RKO (cell line): ENCODE data around the gene ATG2B.

Experiments used
- DNase-seq: peaks from one replicate; pipeline ENCODE4 v3.0.0-alpha.2; 2016; ENCODE audit warnings: low spot score

ATG2B gene

DNA sequence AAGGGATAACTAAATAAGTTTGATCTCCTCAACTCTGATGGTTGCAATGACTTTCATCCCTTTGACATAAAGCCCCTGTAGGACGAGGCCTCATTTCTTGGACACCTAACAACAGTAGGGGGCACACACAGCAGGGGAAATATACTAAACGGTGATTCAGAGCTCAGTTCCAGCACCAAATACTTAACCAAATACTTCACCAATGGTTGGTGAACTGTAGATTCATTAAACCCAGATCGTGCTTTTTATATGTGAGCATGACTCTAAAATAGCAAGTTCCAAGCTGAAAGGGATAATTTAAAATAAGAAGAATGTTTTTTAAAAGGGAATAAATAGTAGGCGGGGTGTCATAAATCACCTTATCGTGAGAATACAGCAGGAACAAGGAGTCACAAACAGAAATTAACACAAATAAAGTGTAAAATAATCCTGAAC, 53.2 kb downstream of the ATG2B start:
- no peak for DNase-seq

DNA sequence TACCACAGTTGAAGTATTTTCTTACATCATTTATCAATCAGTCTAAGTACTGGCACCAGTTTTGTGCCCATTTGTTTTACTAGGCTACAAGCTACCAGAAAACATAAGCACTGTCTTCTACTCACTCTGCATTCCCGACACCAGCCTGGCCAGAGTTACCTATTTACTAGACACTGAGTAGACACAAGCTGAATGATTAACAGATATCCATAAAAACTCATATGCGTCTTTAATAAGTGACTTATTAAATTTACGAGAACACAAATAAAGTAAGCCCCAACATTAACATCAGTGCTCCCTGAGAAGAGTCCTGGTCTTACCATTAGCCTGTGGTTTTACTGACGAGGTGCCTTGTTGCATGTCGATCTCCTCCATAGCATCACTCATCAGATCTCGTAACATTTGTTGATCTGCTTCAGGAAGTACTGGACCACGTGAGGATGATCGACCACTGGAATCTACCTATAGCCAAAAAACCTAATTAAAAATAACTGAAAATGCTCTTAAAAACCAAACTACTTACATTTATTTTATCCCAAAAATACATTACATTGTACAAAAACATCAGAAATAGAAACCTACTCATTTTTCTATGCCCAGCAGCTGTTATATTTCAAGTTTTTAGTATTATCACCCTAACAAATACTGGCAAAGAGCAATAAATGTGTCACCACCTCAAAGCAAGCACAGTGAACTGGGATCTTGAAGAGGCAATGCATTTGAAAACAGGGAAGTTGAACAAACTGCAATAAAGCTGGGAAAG, 53.8 kb downstream of the ATG2B start:
- no peak for DNase-seq

DNA sequence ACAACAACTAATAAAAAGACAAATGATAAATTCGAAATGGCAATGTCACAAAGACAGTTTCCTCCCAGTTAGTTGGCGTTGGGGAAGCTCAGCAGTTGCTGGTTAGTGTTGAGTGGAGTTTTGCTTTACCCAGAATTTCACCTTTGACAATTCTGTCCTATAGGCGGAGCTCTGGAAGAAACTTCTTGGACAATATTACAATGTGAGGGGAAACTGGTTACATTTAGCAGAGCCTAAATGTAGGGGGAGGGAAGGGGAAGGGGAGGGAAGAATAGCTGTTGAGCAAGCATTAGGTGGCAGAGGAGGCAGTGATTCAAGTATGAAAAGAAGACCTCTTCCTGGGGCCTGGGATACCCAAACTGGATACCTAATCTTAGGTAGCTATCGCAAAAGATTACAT, 55.7 kb downstream of the ATG2B start:
- DNase-seq: no peak

DNA sequence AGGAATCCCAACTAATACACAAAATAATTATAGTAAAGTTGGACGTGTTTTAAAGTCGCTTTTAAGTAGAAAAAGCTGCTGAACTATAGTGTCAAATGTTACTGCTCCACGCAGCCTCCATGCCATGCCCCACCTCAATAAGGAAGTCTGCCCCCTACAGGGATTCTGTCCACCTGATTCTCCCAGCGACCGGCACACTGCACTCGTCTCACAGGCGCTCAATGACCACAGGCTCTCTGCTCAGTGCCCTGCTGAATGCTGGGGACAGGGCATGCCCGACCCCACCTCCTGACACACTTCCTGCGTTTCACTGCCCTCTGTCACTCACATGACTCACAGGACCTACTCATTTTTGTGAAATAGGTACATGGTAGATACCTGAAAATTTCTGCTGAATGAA, 58.2 kb downstream of the ATG2B start:
- no peak for DNase-seq

DNA sequence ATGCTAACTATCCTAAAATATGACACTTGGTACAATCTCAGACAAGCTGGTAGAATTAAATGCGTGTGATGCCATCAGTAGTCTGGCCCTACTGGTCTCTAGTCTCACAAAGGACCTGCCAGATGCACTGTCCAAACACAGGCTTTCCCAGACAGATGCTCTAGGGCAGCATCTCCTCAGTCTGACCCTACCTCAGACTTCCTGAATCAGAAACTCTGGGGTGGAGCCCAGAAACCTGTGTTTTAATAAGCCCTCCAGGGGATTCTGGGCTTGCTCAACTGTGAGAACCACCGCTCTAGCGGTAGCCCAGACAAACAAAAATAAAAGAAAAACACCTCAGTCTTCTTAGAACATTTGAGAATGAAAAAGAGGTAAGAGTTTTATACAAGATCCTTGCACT, 59.2 kb downstream of the ATG2B start:
- DNase-seq: no peak

DNA sequence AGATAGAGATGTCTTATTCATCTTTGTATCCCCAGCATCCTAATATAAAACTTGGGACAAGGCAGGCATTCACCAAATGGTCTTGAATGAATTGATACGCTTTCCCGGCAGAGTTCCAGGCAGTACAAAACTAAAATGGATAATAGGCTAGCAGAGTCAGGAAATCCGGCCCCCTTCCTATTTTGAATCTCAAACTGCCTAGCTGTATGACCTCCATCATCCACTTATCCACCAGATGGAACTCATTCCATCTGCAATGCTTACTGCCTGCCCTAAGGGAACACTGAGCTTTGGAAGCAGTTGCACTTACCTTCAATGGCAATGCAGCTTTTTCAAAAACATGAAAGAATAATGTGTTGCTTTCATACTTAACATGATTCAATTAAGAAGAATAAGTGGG, 63.7 kb downstream of the ATG2B start:
- no peak for DNase-seq

DNA sequence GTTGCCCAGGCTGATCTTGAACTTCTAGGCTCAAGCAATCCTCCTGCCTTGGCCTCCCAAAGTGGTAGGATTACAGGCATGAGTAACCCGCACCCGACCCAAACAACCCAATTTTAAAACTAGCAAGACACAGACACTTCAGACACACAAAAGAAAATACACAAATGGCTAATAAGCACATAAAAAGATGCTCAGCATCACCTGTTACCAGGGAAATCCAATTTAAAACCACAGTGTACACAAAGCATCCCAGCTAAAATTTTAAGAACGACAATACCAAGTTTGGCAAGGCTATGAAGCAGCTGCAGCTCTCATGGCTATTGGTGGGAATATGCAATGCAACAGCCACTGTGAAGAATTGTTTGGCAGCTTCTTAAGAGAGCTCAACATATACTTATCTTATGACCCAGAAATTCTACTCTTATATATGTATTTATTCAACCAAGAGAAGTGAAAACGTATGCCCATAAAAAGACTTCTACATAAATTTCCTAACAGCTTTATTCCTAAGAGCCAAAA, 65.1 kb downstream of the ATG2B start:
- no peak for DNase-seq

DNA sequence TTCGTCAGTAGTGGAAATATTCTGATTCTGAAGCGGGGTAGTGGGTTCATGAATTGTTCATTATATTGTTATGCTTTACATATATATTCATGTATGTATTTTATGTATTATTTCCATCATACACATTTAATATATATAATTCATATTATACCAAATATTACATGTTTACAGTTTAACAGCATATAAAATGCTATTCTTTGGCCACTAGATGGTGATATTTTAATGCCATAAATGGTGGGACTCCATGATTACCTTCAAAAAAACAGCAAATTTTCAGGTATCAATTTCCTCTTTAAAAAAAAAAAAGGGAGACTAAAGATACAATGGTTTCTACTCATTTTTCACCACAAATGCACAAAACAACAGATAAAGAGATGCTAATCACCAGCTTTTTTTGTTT, 66.1 kb downstream of the ATG2B start:
- DNase-seq: peak; percentile 54

DNA sequence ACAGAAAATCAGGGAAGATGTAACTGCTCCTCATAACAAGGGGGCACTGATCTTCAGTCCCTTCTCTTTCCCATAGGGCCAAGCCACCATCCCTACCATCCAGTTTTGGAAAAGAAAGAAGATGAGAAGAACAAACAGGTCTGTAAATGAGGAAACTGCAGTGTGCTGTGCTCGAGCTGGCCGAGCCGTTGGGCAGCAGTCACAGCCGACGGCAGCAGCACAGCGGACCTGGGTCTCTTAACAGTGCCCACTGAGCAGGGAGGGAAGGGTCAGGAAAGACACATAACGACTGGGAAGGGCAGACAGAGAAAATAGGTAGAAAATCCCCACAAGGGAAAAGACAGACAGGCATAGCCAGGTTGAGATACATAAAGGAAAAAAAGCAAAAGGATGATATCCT, 68.9 kb downstream of the ATG2B start:
- no peak for DNase-seq

DNA sequence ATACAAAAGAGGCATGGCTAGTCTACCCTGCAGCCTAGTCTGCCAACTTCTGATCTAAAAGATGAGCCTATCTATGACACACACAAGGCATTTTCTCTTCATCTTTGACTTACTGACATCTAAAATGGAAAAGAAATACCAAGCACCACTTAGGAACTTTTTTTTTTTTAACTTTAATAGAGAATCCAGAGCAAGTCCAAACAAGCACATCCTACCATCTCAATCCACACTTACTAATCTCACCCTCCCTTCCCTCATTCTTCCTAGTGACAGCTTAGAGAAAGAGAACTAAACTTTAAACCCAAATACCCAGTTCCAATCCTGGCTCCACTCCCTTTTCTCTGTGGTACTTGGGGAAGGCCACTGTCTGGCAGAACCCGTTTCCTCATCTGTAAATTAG, 75.3 kb downstream of the ATG2B start:
- no peak for DNase-seq

DNA sequence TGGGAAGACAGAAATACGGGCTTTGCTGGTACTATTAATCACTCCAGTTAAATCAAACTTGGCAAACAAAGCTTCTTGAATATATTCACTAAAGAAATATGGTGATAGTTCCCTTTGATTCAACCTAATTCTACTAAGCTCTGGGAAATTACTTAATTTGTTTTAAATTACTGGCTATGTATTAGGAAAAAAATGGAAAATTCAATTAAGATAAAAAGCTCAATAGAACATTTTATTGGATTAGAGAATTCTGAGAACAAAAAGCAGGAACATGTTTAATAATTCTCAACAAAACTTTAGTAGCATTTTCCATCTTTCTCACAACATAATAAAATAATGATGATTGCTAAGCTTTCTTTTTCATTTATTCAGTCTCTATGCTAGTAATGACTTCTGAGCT, 76.9 kb downstream of the ATG2B start:
- DNase-seq: no peak

DNA sequence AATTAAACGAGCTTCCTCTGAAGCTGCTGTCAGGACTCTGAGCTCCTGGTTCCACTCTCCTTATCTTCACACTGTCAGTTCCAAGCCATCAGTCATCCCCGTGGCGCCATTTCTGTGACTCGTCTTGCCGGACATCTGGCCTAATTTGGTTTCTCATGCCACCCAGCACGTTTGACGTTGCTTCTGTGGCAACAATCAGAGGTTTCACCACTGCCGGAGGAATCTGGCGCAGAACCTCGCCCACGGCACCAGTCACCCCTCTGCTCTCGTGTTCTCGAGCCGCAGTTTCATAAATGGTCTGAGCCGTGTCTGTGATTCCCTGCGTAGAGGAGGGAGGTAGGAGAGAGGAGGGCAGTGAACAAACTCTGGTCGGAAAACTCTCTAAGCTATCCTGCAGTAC, 77.5 kb downstream of the ATG2B start:
- no peak for DNase-seq

DNA sequence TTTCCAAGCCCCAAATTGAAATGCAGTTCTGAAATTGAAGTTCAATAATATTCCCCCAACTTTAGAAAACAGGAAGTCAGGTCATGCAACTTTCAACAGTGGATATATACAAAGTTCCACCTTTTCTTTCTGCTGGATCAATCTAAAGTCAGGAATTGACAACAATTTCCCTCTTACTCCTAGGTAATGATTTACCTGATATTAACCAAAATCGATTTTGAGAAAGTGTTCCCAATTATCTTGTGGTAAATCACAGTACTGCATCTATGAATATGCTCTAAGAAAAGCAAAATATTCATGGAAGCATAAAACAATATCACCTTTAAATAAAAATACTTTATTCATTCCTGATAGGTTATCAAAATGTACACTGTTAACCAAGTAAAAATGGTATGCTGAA, 78.7 kb downstream of the ATG2B start:
- DNase-seq: no peak

DNA sequence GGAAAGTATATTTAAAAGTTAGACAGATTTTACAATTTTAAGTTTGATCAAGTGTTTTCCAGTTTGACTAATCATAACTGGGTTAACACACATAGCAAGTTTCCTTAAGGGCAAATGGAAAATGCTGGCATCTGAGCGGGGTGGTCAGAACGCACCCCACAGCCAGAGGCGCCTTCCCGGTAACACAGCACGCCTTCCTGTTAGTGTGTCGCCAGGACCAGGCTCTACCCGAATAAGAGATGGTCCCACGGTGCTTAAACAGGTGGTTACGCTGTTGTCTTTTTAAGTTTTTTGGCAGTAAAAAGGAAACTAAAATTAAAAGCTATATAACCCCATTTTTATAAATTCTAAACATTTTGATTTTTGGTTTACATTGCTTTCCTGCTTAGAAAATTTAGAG, 79.1 kb downstream of the ATG2B start:
- DNase-seq: no peak

DNA sequence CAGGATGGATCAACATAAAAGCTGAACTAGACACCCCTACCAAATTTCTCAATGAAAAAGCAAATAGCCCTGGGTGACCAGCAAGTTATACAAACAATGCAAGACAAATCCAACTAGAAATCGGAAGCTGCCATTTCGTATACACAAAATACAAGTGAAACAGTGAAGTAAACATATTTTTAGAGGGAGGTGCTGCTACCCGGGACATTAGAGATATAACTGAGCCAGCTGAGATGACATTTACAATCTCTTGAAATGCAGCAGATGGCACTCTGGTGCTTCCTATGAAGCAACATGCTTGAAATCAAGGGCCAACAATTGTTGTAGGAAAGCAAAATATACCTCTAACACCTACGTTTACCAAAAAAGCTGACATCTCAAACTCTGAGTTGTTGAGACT, 81.7 kb downstream of the ATG2B start:
- DNase-seq: no peak

DNA sequence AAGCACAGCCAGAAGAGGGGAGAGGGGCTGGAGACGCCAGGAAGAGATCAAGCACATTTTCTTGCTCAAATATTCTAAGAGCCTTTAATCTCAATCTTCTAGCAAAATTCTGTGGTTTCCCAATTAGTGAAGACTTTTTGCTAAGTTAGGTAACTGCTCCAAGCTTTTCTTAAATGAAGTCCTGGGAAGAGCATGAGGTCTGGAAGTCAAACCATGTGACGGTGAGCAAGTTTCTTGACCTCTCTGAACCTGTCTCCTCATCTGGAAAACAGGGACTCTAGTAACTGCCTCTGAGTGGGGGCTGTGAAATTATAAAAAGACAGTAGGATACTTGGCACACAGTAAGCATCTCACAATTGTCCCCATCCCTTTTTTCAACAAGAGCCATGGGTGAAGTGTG, 83.0 kb downstream of the ATG2B start:
- DNase-seq: no peak

DNA sequence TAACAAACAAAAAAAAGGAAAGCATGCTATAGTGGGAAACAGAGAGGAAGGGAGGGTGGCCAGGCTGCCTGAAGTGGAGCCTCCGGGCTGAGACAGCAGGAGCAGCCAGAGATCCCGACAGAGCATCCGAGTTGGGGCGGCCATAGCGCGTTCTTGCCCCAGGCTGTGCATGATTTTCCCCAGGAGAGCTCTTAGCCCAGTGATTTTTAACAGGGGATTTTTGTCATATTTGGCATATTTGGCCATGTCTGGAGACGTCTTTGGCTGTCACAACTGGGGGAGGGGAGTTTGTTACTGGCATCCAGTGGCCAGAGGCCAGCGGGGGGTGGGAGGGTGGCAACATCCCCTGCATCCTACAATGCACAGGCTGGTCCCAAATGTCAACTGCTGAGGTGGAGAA, 83.6 kb downstream of the ATG2B start:
- no peak for DNase-seq

DNA sequence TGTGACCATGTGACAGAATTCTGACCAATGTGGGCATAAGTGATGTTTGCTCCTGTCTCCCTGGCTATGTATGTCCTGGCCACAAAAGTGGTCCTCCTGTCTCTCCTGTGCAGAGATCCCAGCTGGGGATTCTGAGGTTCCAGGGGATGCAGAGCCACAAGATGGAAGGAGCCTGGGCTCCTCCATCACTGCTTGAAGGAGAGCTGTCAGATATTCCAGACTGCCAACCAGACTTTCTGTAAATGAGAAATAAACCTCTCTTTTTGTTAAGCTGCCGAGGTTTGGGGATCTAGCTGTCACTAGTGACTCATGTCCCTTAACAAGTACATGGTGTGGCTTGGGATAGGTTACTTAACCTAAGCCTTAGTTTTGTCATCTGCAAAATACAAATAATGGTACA, 85.3 kb downstream of the ATG2B start:
- no peak for DNase-seq

DNA sequence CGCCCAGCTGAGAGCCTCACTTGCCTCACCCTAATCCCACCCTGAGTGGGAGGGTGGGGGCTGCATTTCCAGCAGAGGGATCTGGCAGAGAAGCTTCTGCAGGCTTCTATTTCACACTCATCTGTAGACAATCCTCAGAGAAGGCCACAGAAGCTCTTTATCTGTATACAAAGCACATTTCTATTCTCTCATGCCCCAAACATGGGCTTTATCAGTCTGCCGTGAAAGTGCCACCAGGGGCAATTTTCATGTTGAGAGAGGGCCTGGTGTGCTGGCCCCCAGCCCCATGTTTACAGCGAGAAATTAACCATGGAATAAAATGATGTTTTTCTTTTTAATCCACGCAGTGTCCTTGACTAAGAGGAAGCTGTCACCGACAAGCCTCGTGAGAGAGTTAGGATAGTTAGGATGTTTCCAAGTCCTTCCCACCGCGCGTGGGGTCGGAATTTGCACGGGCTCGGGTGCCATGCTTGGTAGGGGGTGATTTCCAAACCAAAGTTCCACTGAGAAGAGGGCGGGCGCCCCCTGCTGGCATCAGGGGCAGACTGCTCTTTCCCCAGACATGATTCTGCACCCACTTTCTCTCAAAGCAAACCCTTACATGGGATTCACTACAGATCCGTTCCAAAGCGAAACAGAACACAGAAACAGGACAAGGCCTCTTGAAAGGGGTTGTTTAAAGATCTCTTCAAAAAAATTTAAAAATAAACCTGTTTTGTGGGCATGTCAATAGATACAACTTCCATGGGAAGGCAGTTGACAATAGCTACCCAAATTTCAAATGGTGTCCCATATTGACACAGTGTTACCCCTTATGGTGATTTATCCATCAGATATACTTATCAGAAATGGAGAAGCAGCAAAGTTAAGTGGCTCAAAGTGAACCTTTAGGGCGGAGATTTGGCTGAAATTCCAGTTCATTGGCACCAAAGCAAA, 87.7 kb downstream of the ATG2B start:
- peak; percentile 55 for DNase-seq

DNA sequence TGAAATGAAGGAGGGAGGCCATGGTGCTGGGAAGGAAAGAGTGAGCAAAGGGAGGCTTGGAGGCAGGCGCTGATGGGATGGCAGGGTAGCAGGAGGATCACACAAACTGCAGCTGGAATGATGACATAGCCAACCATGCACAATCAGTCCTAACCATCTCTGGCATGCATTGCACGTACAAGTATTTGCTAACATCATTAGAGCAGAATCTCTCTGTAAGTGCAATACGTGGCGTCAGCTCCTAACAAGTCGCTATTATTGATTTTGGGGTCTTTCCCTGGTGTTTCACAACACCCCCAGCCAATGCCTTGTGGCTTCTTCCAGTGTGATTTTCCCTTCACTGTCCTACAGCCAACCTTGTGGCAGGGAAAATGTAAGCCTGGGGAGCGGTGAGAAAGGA, 88.6 kb downstream of the ATG2B start:
- no peak for DNase-seq

DNA sequence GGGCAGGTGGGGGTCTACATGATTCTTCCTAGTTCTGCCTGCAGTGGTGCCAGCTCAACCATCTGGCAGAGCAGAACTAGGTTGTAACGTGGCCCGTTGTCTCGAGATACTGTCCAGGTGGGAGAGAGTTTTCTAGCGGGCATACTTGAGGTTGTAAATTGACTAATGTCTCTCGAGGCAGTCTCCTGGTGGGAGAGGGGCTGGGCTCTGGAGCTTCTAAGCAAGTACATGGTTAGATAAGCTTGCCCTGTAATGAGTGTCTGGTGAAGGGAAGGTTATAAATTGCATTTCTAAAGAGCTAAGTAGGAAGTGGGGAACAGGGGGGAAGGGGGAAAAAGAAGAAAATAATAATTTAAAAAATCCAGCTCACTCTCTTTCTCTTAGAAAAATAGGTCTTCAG, 89.0 kb downstream of the ATG2B start:
- no peak for DNase-seq

DNA sequence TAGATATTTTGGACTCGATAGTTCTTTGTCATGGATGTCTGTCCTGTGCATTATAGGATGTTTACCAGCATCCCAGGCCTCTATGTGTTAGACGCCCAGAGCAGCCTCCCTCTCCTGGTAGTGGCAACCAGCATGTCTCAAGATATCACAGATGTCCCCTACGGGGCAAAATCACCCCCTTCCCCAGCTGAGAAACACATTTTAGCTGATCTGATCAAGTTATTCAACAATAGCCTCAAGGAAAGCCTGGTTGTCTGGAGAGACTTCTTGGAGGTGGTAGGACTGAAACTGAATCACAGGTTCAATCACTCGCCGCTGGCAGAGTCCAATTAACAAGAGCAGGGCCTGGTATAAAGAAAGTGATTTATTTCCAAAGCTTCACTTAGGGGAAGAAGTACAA, 89.5 kb downstream of the ATG2B start:
- no peak for DNase-seq

DNA sequence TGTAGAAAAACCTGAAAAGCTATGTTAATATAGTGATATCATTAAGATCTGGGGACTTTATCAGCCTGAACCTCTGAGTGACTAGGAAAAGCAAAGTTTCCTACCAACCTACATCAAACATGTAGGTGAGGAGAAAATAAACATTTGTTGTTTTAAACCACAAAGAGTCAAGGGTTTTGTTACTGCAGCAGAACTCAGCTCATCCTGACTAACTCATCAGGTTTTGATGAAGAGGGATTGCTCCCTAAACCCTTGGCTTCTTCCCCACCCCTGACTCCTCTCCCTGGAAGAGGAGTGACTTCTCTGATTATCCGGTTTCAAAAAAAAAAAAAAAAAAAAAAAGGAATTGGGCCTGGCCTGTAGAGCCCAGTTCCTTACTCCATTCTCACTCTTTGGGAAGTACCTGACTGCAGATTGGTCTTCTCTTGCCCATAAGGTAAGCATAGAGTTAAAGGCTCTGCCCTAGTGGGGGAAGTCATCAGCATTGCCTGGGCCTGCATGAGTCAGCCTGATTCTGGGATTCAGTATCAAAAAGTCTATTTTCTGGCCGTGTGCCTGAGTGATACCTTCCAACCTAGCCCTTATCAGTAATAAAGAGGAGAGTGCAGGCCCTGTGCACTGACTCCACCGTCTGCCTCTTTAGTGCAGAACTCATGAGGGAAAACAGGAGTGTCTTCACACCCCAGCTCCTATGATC, 90.2 kb downstream of the ATG2B start:
- DNase-seq: no peak
